SH-SY5Y (cell line): ENCODE results near the gene LNX2.

ENCODE experiments used
- GATA2 ChIP-seq: IDR thresholded peaks from 2 replicates; pipeline ENCODE4 v1.6.1; 2011; ENCODE audit warnings: mild to moderate bottlenecking, low read depth, low read length
- GATA3 ChIP-seq: IDR thresholded peaks from 2 replicates; pipeline ENCODE4 v1.6.1; 2011; ENCODE audit warnings: low read depth, mild to moderate bottlenecking, low read length, moderate library complexity

DNA sequence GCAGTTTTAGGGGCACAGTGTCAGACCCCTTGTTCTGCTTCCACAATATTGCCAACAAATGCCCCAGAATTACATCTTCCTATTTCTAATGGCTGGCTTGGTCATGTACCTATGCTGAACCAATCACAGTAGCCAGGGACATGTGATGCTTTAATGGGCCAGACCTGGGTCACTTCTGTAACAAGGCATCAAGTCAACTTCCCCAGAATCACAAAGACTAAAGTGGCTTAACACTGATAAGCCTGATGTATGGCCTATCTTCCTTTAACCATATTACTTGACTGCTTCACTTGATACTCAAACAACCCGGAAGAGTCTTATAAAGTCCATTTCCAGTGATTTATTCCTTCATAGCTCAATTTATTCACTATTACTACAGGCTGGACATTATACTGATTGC lies 19.6 kb downstream of the LNX2 start:
- TF ChIP-seq GATA2 (no peak), GATA3 (no peak)
